Activated CD4-positive, alpha-beta T cell treated with anti-CD3 and anti-CD28 coated beads for 48 hours (primary cell): ENCODE measurements around the gene COG1.

Experiments
- DNase-seq: peaks from one replicate; pipeline ENCODE4 v3.0.0-alpha.2; 2020

The COG1 gene

GRCh38 chr17:73199751-73200317 is 7.0 kb downstream of the COG1 start:
- DNase-seq: no peak

GRCh38 chr17:73200476-73200875 is 7.6 kb downstream of the COG1 start:
- DNase-seq: no peak

- no peak for DNase-seq
Observed at GRCh38 chr17:73201215-73202069, 8.6 kb downstream of the COG1 start.

DNA sequence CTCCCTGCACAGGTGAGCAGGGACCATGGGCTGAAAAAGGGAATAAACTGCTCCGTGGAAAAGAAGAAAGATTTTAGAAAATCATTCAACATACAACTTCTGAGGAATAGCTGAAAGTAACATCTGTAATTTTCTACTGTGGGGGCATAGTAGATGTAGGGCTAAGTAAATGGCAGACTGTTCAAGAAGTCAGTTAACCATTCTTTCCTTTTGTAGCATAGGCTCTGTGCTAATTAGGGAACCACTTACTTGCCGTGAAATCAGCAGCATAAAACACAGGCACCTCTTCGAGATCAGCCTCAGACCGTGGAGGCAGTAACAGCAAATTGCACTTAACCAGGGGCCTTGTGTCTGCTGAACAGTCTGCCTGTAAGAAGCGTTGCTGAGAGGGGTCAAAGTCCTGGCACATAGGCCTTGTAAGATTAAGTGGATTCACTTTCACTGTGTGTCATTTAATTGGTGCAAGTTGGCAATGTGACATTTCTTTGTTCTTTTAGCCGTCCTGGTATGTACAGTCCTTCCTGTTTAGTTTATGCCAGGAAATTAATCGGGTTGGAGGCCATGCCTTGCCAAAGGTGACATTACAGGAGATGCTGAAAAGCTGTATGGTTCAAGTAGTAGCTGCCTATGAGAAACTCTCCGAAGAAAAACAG is 10.4 kb downstream of the COG1 start:
- no peak for DNase-seq

DNA sequence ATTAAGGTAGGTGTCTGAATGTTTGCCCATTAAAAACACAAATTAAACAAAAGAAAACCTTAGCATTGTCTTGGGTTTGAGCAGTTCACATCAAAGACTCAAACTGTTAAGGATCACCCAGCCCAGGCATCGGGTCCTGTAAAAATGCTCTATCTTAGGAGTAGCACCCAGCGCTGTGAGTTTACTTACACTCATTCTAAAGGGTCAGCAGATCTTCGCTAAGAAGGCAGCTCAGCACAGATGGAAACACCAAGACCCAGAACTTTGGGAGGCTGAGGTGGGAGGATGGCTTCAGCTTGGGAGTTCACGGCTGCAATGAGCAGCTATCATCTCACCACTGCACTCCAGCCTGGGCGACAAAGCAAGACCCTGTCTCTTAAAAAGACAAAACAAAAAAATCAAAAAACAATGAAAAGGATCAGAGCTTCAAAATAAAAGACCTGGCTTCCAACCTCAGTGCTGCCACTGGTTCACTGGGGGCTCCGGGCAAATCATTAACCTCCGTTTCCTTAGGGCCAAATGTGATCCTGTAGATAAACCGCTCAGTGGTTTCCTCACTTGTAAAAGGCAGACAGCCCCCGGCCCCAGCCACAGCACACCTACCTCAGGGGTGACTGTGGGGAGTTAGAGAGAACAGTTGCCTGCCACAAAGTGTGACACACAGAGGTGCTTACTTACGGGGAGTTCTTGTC is 11.1 kb downstream of the COG1 start:
- DNase-seq: peak; percentile 37

DNA sequence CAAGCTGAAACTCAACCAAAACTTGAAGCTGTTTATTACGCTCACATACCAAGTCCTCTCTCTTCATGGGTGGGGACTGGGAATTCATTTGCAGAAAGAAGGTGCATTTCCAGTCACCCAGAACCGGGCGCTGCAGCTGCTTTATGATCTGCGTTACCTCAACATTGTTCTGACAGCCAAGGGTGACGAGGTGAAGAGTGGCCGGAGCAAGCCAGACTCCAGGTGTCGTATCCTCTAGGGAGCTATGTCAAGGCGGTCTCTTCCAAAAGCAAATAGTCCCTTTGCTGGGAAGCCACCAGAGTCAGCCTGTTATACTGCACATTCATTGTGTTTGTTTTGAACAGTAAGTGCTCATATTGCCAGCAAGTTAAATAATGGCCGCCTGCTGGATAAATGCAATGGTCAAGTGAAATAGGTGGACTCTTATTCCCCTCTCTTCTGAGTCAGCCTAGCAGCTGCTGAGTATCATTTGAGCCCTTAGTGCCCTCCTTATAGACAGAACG is 12.7 kb downstream of the COG1 start:
- no peak for DNase-seq

DNA sequence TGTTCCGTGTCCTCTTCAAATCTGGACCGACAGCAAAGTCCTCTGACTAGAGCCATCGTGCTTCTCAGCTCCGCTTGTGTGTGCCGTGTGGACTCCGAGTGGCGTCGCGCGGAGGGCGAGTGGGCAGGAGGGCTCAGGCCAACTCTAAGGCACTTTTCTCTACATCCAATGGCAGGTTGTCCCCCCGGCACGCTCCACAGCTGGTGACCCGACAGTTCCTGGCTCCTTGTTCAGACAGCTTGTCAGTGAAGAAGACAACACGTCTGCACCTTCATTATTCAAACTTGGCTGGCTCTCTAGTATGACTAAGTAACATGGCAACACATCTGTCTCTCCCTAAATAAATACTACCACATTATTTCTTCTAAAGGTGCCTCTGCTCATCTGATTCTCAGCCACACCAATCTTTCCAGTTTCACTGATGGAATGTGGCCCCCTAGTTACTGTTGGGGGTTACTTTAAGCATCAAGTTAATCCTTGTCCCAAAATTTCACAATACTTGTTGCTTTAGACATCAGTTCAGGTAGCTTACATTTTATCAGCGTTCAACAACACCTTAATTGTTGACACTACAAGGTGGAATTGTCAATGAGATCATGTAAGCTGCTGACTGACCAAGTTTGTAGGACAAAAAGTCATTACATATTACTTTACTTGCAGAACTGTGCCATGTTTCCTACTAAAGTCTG is 15.4 kb downstream of the COG1 start:
- no peak for DNase-seq

DNA sequence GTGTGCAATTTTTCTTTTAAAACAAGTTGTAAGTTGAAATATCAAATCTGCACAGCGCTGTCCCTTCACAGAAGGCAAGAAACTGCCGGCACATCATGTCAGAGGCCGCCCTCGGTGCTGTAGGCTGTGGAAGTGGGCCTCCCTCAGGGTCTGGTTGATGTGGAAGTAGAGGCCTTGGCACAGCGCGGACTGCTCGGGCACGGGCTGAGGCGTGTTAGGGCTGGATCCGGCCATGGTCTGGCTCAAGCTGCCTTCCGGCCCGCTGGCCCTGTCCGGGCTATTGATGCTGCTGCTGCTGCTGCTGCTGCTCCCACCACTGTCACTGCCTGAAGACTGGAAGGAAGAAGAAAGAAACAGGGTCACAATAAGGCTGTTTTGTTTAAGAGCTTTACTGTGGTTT is 16.6 kb downstream of the COG1 start:
- no peak for DNase-seq

GRCh38 chr17:73210002-73210678 is 17.3 kb downstream of the COG1 start:
- no peak for DNase-seq

GRCh38 chr17:73211745-73212144 is 18.9 kb downstream of the COG1 start:
- peak; percentile 51 for DNase-seq

DNA sequence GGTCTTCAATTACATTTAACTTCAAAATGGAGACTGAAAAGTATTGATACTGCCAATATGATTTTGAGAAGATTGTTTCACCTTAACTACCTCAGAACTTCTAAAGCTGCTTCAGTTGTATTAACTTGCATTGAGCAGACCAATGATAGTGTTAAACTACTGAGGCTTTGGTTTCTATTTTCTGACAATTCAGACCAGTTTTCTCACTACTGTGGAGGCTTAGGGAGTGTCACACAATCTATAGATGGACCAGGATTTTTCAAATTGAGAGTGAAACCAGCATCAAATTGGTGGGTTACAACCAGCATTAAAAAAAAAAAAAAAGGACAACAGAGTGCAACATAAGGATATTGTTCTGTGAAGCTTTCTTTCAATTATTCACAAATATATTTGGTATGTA is 21.2 kb downstream of the COG1 start:
- DNase-seq: no peak

- no peak for DNase-seq
Observed at GRCh38 chr17:73214851-73215250, 22.0 kb downstream of the COG1 start.

DNA sequence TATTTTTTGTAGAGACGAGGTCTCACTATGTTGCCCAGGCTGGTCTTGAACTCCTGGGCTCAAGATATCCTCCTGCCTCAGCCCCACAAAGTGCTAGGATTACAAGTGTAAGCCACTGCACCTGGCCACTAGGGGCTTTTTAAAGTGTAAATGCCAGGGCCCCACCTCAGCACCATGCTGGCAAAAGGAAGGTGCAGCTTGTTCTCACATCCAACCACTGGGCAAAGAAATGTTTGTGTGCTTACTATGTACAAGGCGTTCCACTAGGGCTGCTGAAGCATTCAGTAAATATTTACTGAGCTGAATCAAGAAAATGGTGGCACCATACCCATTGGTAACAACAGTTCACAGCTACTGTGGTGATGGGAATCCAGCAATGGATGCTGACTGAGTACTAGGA is 22.6 kb downstream of the COG1 start:
- DNase-seq: no peak

DNA sequence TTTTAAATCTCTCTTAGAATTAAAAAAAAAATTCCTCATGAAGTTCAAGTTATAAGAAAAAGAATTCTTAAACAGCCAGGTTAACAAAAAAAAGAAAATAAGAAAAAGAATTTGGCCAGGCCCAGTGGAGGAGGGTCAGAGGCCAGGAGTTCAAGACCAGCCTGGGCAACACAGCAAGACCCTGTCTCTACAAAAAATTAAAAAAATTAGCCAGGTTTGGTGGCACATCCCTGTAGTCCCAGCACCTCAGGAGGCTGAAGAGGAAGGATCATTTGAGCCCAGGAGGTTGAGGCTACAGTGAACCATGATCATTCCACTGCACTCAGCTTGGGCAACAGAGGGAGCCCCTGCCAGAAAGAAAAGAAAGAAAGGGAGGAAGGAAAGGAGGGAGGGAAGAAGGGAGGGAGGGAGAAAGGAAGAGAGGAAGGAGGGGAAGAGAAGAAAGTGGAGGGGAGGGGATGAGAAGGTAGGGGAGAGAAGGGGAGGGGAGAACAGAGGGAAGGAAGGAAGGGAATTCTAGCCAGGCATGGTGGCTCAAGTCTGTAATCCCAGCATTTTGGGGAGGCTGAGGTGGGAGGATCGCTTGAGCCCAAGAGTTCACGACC is 30.9 kb downstream of the COG1 start:
- DNase-seq: no peak

DNA sequence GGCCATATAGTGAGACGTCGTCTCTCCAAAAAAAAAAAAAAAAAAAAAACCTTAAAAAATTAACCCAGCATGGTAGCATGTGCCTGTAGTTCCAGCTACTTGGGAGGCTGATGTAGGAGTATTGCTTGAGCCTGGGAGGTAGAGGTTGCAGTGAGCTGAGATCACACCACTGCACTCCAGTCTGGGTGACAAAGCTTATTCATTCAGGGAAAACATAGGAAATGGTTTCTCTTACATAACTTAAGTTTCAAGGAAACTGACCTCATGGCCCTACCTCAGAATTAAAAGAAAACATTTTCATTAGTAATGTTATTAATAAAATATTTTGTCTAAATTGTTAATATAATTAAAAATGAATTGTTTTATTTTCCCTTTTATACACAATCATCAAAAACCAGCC is 31.4 kb downstream of the COG1 start:
- no peak for DNase-seq

DNA sequence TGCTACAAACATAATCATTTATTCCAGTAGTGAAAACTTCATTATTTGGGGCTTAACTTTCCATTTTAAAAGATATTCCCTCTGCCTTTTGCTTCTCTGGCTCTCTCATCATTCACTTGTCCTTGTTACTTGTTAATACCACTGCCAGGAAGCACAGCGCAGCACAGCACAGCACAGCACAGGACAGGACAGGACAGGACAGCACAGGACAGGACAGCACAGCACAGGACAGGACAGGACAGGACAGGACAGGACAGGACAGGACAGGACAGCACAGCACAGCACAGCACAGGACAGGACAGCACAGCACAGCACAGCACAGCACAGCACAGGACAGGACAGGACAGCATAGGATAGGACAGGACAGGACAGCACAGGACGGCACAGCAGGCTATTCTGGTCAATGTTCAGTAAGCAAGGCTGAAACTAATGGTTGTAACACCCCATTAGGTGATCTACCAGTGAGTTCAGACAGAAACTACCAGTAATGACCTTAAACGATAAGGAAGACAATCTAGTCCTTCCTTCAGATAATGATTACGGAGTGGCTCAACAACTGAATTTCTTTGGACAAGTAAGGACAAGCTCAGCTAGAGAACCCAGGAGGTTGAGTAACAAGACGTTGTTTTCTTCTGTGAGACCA is 31.9 kb downstream of the COG1 start:
- no peak for DNase-seq

DNA sequence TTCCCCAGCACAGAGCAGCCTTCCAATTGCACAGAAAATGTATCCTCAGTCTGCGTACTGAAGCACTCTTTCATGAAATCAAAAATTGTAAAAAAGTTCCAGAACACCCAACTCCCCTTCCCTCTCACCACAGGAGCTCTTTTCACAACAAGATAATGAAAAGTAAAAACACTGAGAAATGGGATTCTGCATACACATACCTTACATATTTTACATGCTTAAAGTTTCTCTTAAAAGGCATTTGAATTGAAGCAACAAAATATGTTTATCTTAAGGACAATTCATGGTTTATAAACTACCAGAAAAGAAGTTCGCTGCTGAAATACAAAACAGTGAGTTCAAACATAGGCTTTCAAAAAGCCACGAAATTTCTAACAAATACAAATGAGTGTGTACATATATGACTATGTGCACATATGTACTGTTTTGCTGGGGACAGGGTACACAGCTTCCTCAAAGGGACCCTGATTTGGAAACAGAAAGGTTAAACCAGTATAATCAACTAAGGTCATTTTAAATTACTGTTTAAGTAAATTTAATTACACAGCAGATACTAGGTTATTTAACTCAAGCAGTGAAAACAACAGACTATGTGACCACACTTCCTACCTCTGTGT is 33.8 kb downstream of the COG1 start:
- no peak for DNase-seq

DNA sequence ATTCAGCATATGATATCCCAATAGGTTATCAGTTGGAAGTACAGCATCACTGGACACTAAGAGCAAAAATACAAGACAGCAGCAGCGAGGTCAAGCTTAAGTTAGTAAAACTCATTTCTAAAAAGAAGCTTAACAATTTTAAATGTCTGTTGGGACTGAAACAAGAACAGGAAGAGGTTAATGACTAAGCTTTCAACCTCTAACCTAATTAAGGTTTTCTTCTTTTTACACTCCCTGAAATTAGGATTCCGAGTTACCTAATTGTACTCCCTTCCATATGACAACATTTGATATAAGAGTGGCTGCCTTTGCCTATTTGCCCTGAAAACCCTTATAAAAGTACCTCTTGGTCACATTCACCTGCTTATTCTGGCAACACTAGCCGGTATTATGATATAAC is 34.5 kb downstream of the COG1 start:
- no peak for DNase-seq

- DNase-seq: no peak
Observed at GRCh38 chr17:73227944-73228343, 35.1 kb downstream of the COG1 start.

GRCh38 chr17:73228748-73229236 is 35.9 kb downstream of the COG1 start:
- peak; percentile 39 for DNase-seq

DNA sequence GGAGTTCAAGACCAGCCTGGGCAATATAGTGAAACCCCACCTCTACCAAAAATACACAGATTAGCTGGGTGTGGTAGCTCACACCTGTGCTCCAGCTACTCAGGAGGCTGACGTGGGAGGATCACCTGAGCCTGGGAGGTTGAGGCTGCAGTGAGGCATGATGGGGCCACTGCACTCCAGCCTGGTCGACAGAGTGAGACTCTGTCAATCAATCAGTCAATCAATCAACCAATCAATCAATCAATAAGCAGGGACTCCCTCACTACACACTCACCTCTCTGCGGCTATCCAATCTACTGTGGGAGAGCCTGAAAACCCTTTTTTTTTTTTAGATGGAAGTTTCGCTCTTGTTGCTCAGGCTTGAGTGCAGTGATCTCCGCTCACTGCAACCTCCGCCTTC is 37.2 kb downstream of the COG1 start:
- no peak for DNase-seq
